ENCODE data around the gene C19orf53.
A peak's percentile ranks its signal among the peaks of the same experiment; 100 is the strongest.

C19orf53 gene

GRCh38 chr19:13756210-13756609, 18.0 kb upstream of the C19orf53 start:
- Mint-ChIP-seq H3K9me3 (no peaks in the 10 kb centered on the region), H3K27me3 (no peaks in the 10 kb centered on the region), H3K36me3 (ENCODE audit: low read depth) (peaks cover 49% of the 10 kb centered on the region), H3K4me3 (no peak overlapping the region), H3K4me1 (ENCODE audit: low read depth) (no peaks in the 10 kb centered on the region), H3K27ac (no peak overlapping the region)

- Mint-ChIP-seq H3K4me1 (ENCODE audit: low read depth) (no peaks in the 10 kb centered on the region), H3K27me3 (no peaks in the 10 kb centered on the region), H3K4me3 (no peak overlapping the region), H3K27ac (peak overlapping the region; percentile 40), H3K9me3 (no peaks in the 10 kb centered on the region), H3K36me3 (ENCODE audit: low read depth) (peaks cover 55% of the 10 kb centered on the region)
Measured at GRCh38 chr19:13757805-13758772, 16.2 kb upstream of the C19orf53 start.

DNA sequence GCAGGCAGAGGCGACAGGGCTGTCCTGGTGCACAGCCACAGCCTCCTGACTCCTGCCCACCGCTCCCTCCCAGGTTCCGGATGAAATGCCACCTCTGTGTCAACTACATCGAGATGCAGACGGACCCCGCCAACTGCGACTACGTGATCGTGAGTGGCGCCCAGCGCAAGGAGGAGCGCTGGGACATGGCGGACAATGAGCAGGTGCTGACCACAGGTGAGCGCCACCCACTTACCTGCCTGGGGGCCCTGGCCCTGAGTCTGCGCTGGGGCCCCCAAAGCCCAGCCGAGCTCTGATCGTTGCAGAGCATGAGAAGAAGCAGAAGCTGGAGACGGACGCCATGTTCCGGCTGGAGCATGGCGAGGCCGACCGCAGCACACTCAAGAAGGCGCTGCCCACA, 15.5 kb upstream of the C19orf53 start:
- no peaks in the 10 kb centered on the region for H3K9me3 Mint-ChIP-seq
- H3K36me3 Mint-ChIP-seq (ENCODE audit: low read depth): peaks cover 54% of the 10 kb centered on the region
- H3K27ac Mint-ChIP-seq: no peak overlapping the region
- H3K4me1 Mint-ChIP-seq (ENCODE audit: low read depth): peaks cover 5% of the 10 kb centered on the region
- H3K4me3 Mint-ChIP-seq: no peak overlapping the region
- no peaks in the 10 kb centered on the region for H3K27me3 Mint-ChIP-seq

GRCh38 chr19:13761423-13761822, 12.8 kb upstream of the C19orf53 start:
- H3K27ac Mint-ChIP-seq: no peak overlapping the region
- H3K4me1 Mint-ChIP-seq (ENCODE audit: low read depth): peaks cover 17% of the 10 kb centered on the region
- no peaks in the 10 kb centered on the region for H3K27me3 Mint-ChIP-seq
- no peaks in the 10 kb centered on the region for H3K9me3 Mint-ChIP-seq
- H3K4me3 Mint-ChIP-seq: no peak overlapping the region
- H3K36me3 Mint-ChIP-seq (ENCODE audit: low read depth): peaks cover 47% of the 10 kb centered on the region

DNA sequence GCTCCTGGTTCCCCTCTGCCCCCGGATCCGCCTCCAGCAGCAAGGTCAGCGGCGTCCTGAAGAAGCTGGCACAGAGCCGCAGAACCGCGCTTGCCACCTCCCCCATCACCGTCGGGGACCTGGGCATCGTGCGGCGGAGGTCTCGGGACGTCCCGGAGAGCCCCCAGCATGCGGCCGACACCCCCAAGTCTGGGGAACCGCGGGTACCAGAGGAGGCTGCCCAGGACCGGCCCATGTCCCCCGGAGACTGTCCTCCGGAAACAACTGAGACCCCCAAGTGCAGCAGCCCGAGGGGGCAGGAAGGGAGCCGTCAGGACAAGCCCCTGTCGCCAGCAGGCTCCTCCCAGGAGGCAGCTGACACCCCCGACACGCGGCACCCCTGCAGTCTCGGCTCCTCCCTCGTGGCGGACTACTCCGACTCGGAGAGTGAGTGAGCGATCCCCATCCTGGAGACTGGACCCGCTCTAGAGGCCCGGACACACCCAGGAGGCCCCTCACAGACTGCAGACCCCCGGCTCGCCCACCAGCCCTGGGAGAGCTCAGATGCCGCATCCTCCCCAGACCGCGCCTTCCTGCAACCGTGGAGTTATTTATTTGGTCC, 11.5 kb upstream of the C19orf53 start:
- Mint-ChIP-seq H3K4me1 (ENCODE audit: low read depth) (peaks cover 17% of the 10 kb centered on the region), H3K27ac (no peak overlapping the region), H3K4me3 (no peak overlapping the region), H3K36me3 (ENCODE audit: low read depth) (peaks cover 38% of the 10 kb centered on the region), H3K27me3 (no peaks in the 10 kb centered on the region), H3K9me3 (no peaks in the 10 kb centered on the region)

DNA sequence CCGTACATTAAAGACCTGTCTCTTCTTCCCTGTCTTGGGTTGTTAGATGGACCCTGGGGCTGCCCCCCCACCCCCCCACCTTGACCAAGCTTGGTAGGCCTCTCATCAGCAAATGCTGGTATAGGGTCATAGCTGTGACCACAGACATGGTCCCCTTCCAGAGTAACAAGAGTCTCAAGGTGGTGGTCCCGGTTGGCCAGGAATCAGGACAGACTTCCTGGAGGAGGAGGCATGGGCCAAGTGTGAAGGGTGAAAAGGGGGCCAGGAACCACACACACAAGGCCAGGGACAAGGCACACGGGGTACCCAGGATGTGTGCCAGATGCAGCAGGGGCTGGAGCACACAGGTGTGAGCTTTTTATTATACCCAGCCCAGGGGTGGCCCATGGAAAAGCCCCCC, 11.0 kb upstream of the C19orf53 start:
- Mint-ChIP-seq H3K27me3 (no peaks in the 10 kb centered on the region), H3K36me3 (ENCODE audit: low read depth) (peaks cover 37% of the 10 kb centered on the region), H3K27ac (no peak overlapping the region), H3K4me1 (ENCODE audit: low read depth) (peaks cover 17% of the 10 kb centered on the region), H3K9me3 (no peaks in the 10 kb centered on the region), H3K4me3 (peak overlapping the region; percentile 85)

DNA sequence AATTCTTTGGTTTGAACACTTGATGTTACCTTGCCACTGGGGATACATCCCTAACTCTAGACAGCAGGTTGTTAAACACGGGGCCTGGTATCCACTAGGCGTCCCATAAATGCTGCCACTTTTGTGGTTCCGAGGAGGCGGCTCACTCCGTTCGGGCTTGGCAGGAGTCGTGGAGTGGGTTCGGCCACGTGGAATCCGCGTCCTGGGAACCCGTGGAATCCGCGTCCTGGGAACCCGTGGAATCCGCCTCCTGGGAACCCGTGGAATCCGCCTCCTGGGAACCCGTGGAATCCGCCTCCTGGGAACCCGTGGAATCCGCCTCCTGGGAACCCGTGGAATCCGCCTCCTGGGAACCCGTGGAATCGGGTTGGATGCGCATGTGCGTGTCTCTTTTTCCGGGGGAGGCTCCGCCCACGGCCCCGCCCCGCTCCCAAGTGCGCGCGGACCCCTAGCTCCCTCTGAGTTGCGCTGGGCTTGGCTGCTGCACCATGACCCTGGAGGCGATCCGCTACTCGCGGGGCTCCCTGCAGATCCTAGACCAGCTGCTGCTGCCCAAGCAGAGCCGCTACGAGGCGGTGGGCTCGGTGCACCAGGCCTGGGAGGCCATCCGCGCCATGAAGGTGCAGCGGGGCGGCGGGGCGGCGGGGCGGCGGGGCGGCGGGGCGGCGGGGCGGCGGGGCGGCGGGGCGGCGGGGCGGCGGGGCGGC, 10.0 kb upstream of the C19orf53 start, which contains the start of gene MRI1:
TSS of gene MRI1 (plus strand) at position 422 of the 707 bp plus-strand sequence. CDS start at position 489, 67 bp downstream.
- H3K4me1 Mint-ChIP-seq (ENCODE audit: low read depth): peaks cover 17% of the 10 kb centered on the region
- peak within 1 kb of the TSS; percentile 92 for H3K27ac Mint-ChIP-seq
- no peaks in the 10 kb centered on the region for H3K27me3 Mint-ChIP-seq
- no peaks in the 10 kb centered on the region for H3K9me3 Mint-ChIP-seq
- peak within 1 kb of the TSS; percentile 92 for H3K4me3 Mint-ChIP-seq
- H3K36me3 Mint-ChIP-seq (ENCODE audit: low read depth): peaks cover 30% of the 10 kb centered on the region

DNA sequence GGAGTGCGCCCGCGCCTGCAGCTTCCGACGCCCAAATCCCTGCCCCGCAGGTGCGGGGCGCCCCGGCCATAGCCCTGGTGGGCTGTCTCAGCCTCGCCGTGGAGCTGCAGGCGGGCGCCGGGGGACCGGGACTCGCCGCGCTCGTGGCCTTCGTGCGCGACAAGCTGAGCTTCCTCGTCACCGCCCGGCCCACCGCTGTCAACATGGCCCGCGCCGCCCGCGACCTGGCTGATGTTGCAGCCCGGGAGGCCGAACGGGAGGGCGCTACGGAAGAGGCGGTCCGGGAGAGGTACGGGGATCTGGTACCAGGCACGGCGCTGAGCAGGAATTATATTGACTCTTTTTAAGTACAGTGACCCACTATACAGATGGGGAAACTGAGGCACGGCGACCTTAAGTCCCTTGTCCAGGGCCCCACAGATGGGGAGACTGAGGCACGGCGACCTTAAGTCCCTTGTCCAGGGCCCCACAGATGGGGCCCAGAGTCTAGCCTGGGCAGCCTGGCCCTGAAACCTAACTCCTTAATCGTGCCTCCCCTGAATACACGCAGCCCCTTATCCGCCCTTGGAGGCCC, 9.3 kb upstream of the C19orf53 start:
- Mint-ChIP-seq H3K27me3 (no peaks in the 10 kb centered on the region), H3K27ac (peak overlapping the region; percentile 92), H3K4me3 (peak overlapping the region; percentile 92), H3K4me1 (ENCODE audit: low read depth) (peaks cover 17% of the 10 kb centered on the region), H3K36me3 (ENCODE audit: low read depth) (peaks cover 30% of the 10 kb centered on the region), H3K9me3 (no peaks in the 10 kb centered on the region)

DNA sequence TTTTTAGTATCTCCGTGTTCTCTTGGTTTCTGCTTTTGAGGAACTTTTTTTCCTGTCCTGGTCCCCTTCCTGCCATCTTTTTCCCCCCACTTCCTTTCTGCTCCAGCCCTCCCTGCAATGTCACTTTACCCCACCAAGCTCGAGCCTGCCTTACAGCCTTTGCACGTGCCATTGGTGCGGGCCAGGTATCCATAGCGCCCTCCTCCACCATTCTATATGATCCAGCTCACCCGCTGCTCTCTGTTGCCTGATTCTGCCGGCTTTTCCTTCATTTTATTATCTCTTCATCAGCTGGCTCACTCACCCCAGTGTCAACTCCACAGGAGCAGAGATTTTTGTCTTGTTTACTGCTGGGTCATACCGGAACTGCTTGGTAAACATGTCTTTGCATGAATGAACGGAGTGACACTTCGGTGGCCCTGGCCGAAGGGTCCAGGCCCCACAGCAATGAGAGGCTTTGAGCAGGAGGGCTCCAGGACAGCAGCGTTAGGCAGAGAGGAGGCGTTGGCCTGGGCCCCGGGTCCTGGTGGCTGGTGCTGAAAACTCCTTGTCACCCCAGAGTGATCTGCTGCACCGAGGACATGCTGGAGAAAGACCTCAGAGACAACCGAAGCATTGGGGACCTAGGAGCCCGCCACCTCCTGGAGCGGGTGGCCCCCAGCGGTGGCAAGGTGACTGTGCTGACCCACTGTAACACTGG, 8.7 kb upstream of the C19orf53 start:
- H3K9me3 Mint-ChIP-seq: no peaks in the 10 kb centered on the region
- H3K27me3 Mint-ChIP-seq: no peaks in the 10 kb centered on the region
- peak overlapping the region; percentile 92 for H3K27ac Mint-ChIP-seq
- H3K4me1 Mint-ChIP-seq (ENCODE audit: low read depth): peaks cover 17% of the 10 kb centered on the region
- H3K36me3 Mint-ChIP-seq (ENCODE audit: low read depth): peaks cover 30% of the 10 kb centered on the region
- peak overlapping the region; percentile 92 for H3K4me3 Mint-ChIP-seq

DNA sequence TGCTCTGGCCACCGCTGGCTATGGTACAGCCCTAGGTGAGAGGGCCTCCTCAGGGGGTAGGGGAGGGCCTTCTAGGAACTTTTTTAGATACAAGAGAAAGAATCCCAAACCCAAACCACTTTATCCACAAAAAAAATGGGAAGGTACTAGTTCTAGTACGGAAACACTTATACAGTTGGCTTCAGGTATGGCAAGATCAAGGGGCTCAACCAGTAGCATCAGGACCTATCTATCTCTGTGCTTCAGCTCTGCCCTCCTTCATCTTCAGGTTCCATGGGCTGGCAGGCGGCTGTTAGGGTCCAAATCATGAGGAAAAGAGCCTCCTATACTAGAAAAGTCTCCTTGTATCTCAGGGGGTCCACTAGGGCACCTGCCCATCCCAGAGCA, 8.2 kb upstream of the C19orf53 start:
- H3K4me3 Mint-ChIP-seq: peak overlapping the region; percentile 92
- H3K9me3 Mint-ChIP-seq: no peaks in the 10 kb centered on the region
- H3K27me3 Mint-ChIP-seq: no peaks in the 10 kb centered on the region
- no peak overlapping the region for H3K27ac Mint-ChIP-seq
- H3K36me3 Mint-ChIP-seq (ENCODE audit: low read depth): peaks cover 30% of the 10 kb centered on the region
- H3K4me1 Mint-ChIP-seq (ENCODE audit: low read depth): peaks cover 17% of the 10 kb centered on the region

DNA sequence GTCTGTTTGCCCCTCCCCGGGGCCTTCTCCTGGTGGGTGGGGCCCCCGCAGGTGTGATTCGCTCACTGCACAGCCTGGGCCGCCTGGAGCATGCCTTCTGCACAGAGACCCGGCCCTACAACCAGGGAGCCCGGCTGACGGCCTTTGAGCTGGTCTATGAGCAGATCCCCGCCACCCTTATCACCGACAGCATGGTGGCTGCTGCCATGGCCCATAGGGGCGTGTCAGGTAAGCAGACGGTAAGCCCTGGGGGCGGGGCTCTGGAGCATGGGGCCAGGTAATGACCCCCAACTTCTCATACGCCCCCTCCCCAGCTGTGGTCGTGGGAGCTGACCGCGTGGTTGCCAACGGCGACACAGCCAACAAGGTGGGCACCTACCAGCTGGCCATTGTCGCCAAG, 5.7 kb upstream of the C19orf53 start:
- Mint-ChIP-seq H3K4me3 (no peak overlapping the region), H3K36me3 (ENCODE audit: low read depth) (peaks cover 20% of the 10 kb centered on the region), H3K27ac (no peak overlapping the region)

DNA sequence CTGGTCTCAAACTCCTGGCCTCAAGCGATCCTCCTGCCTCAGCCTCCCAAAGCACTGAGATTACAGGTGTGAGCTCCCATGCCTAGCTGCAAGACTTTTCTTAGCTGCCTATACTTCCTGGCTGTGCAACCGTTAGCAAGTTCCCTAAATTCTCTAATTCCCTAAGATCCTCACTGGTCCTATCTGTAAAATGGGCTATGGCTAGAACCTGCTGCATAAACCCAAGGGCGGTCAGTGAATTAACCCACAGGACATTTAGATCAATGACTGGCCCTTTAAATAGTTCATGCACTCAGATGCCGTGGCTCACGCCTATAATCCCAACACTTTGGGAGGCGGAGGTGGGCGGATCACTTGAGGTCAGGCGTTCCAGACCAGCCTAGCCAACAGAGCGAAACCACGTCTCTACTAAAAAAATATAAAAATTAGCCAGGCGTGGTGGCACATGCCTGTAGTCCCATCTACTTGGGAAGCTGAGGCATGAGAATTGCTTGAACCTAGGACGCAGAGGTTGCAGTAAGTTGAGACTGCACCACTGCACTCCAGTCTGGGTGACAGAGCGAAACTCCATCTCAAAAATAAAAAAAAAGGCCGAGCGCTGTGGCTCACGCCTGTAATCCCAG, 4.1 kb upstream of the C19orf53 start:
- H3K9me3 Mint-ChIP-seq: no peaks in the 10 kb centered on the region
- H3K4me1 Mint-ChIP-seq (ENCODE audit: low read depth): peaks cover 14% of the 10 kb centered on the region
- no peak overlapping the region for H3K27ac Mint-ChIP-seq
- H3K27me3 Mint-ChIP-seq: no peaks in the 10 kb centered on the region
- no peak overlapping the region for H3K4me3 Mint-ChIP-seq
- peaks cover 22% of the 10 kb centered on the region for H3K36me3 Mint-ChIP-seq (ENCODE audit: low read depth)

More for the DNA sequence above, 5.7 kb upstream of the C19orf53 start:
- Mint-ChIP-seq H3K4me1 (ENCODE audit: low read depth) (peaks cover 14% of the 10 kb centered on the region), H3K27me3 (no peaks in the 10 kb centered on the region), H3K9me3 (no peaks in the 10 kb centered on the region)

- H3K4me1 Mint-ChIP-seq (ENCODE audit: low read depth): peaks cover 43% of the 10 kb centered on the region
Measured at GRCh38 chr19:13778398-13778797, 4.1 kb downstream of the C19orf53 start.

GRCh38 chr19:13778847-13779246, 4.6 kb downstream of the C19orf53 start:
- Mint-ChIP-seq H3K4me3 (no peak overlapping the region), H3K27me3 (no peaks in the 10 kb centered on the region), H3K27ac (no peak overlapping the region), H3K9me3 (no peaks in the 10 kb centered on the region), H3K36me3 (ENCODE audit: low read depth) (peaks cover 42% of the 10 kb centered on the region), H3K4me1 (ENCODE audit: low read depth) (peaks cover 46% of the 10 kb centered on the region)

More at GRCh38 chr19:13778398-13778797, 4.1 kb downstream of the C19orf53 start:
- Mint-ChIP-seq H3K27me3 (no peaks in the 10 kb centered on the region), H3K9me3 (no peaks in the 10 kb centered on the region), H3K4me3 (no peak overlapping the region), H3K36me3 (ENCODE audit: low read depth) (peaks cover 42% of the 10 kb centered on the region), H3K27ac (no peak overlapping the region)
